ENCODE results near the gene NOB1.

Gene NOB1

DNA sequence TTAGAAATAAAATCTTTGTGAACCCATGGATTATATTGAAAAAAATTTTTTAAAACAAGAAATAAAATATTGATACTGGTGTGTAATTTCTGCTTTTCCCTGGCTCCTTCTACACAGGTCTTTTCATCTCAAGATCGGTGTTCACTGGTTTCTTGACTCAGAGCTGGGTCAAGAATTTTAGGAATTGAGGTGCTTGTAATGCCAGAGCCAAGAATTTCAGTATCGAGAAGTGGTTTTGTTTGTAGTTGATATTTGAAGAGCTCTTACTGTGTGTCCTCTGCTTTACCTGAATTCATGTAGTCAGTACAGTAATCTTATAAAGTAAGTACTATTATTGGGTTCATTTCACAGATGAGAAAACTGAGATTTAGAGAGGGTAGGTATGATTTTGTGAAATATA is 14.7 kb upstream of the NOB1 start (continued):
- TF ChIP-seq ESRRG (CRISPR knock-in tag; IDR thresholded peaks at IDR 0.05) (no peak), ZFP30 (CRISPR knock-in tag; IDR thresholded peaks at IDR 0.05) (no peak), CSRNP3 (CRISPR knock-in tag; IDR thresholded peaks at IDR 0.05) (no peak)

DNA sequence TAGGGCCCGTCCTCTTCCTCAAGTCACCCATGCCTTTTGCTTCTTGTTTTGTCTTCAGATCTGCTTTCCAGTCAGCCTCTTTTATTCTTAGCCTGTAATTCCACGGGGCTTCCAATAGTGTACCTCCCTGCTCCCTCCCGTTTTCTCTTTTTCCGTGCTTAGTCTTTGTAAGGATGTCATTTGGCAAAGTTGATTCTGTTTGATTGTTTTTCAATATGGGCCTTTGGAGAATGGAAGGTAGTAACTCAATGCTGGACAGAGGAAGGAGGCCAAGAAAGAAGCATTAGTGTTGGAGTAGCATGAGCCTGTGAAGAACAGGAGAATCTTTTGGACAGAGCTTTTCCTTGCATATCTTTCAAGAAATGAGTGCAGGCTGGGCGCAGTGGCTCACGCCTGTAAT is 13.9 kb upstream of the NOB1 start:
- ATAC-seq: no peak
- TF ChIP-seq TOX (CRISPR knock-in tag; IDR thresholded peaks at IDR 0.05; ENCODE audit: borderline replicate concordance) (no peak), PPARA (CRISPR knock-in tag; IDR thresholded peaks at IDR 0.05; ENCODE audit: borderline replicate concordance) (no peak), GLIS3 (CRISPR knock-in tag; IDR thresholded peaks at IDR 0.05) (no peak), ZC3H10 (CRISPR knock-in tag; IDR thresholded peaks at IDR 0.05) (no peak), ESRRG (CRISPR knock-in tag; IDR thresholded peaks at IDR 0.05) (no peak), ISL1 (CRISPR knock-in tag; IDR thresholded peaks at IDR 0.05) (no peak), ZNF70 (CRISPR knock-in tag; IDR thresholded peaks at IDR 0.05) (no peak), TCF4 (CRISPR knock-in tag; IDR thresholded peaks at IDR 0.05; ENCODE audit: borderline replicate concordance) (no peak)

DNA sequence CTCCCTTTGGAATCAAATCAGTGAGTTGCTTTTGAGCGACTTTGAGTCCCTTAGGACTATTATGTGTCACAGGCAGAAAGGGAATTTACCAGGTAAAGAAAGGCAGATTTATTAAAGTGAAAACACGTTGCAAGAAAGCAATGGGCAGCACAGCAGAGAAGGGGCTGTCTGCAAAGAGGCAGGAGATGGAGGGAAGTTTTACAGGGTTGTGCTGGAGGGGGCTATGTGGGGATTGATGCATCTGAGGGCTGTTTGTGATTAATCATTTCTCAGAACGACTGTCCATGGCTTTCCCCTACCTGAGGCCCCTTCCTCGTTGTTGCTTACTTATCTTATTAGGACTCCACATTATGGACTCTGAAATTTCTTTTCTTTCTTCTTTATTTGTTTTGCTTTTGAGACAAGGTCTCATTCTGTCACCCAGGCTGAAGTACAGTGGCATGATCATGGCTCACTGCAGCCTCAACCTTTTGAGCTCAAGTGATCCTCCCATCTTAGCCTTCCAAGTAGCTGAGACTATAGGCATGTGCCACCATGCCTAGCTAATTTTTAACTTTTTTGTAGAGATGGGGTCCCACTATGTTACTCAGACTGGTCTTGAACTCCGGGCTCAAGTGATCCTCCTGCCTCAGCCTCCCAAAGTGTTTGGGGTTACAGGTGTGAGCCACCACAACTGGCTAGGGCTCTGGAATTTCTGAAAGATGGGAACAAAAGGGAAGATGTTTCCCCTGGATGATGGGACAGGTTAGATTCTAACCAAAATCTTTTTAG is 12.9 kb upstream of the NOB1 start:
- TF ChIP-seq ZNF565 (CRISPR knock-in tag; conservative IDR thresholded peaks at IDR 0.05; ENCODE audit: low read depth): no peak
- no peak for TF ChIP-seq OSR1 (CRISPR knock-in tag; IDR thresholded peaks at IDR 0.05)
- no peak for TF ChIP-seq ZFP30 (CRISPR knock-in tag; IDR thresholded peaks at IDR 0.05)
- no peak for TF ChIP-seq ZNF70 (CRISPR knock-in tag; IDR thresholded peaks at IDR 0.05)
- no peak for TF ChIP-seq POU6F1 (CRISPR knock-in tag; IDR thresholded peaks at IDR 0.05; ENCODE audit: borderline replicate concordance, low read depth)
- TF ChIP-seq RARB (CRISPR knock-in tag; IDR thresholded peaks at IDR 0.05): no peak
- TF ChIP-seq CSDC2 (CRISPR knock-in tag; IDR thresholded peaks at IDR 0.05): no peak
- no peak for TF ChIP-seq ESRRG (CRISPR knock-in tag; IDR thresholded peaks at IDR 0.05)
- no peak for TF ChIP-seq ZFP3 (CRISPR knock-in tag; IDR thresholded peaks at IDR 0.05)
- no peak for TF ChIP-seq PPARA (CRISPR knock-in tag; IDR thresholded peaks at IDR 0.05; ENCODE audit: borderline replicate concordance)
- TF ChIP-seq, protein P1, sequence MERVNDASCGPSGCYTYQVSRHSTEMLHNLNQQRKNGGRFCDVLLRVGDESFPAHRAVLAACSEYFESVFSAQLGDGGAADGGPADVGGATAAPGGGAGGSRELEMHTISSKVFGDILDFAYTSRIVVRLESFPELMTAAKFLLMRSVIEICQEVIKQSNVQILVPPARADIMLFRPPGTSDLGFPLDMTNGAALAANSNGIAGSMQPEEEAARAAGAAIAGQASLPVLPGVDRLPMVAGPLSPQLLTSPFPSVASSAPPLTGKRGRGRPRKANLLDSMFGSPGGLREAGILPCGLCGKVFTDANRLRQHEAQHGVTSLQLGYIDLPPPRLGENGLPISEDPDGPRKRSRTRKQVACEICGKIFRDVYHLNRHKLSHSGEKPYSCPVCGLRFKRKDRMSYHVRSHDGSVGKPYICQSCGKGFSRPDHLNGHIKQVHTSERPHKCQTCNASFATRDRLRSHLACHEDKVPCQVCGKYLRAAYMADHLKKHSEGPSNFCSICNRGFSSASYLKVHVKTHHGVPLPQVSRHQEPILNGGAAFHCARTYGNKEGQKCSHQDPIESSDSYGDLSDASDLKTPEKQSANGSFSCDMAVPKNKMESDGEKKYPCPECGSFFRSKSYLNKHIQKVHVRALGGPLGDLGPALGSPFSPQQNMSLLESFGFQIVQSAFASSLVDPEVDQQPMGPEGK (CRISPR knock-in tag; IDR thresholded peaks at IDR 0.05; ENCODE audit: borderline replicate concordance): no peak
- no peak for TF ChIP-seq TCF4 (CRISPR knock-in tag; IDR thresholded peaks at IDR 0.05; ENCODE audit: borderline replicate concordance)
- no peak for TF ChIP-seq GLIS3 (CRISPR knock-in tag; IDR thresholded peaks at IDR 0.05)
- no peak for TF ChIP-seq ARNTL (CRISPR knock-in tag; IDR thresholded peaks at IDR 0.05; ENCODE audit: borderline replicate concordance, low read depth)
- TF ChIP-seq ZC3H10 (CRISPR knock-in tag; IDR thresholded peaks at IDR 0.05): no peak
- TF ChIP-seq ZNF8 (CRISPR knock-in tag; IDR thresholded peaks at IDR 0.05): no peak
- TF ChIP-seq CSRNP3 (CRISPR knock-in tag; IDR thresholded peaks at IDR 0.05): no peak
- TF ChIP-seq TOX (CRISPR knock-in tag; IDR thresholded peaks at IDR 0.05; ENCODE audit: borderline replicate concordance): no peak
- no peak for TF ChIP-seq SNAI2 (CRISPR knock-in tag; IDR thresholded peaks at IDR 0.05)
- no peak for ATAC-seq

GRCh38 chr16:69763599-69763942 is 8.8 kb upstream of the NOB1 start:
- no peak for ATAC-seq
- TF ChIP-seq POU6F1 (CRISPR knock-in tag; IDR thresholded peaks at IDR 0.05; ENCODE audit: borderline replicate concordance, low read depth): no peak
- no peak for TF ChIP-seq CSRNP3 (CRISPR knock-in tag; IDR thresholded peaks at IDR 0.05)
- TF ChIP-seq TCF4 (CRISPR knock-in tag; IDR thresholded peaks at IDR 0.05; ENCODE audit: borderline replicate concordance): no peak
- no peak for TF ChIP-seq OSR1 (CRISPR knock-in tag; IDR thresholded peaks at IDR 0.05)
- no peak for TF ChIP-seq BACH2 (CRISPR knock-in tag; IDR thresholded peaks at IDR 0.05; ENCODE audit: borderline replicate concordance)
- no peak for TF ChIP-seq ESRRG (CRISPR knock-in tag; IDR thresholded peaks at IDR 0.05)
- TF ChIP-seq, protein P1 (CRISPR knock-in tag; IDR thresholded peaks at IDR 0.05; ENCODE audit: borderline replicate concordance): no peak
- no peak for TF ChIP-seq ZNF8 (CRISPR knock-in tag; IDR thresholded peaks at IDR 0.05)
- no peak for TF ChIP-seq ZNF70 (CRISPR knock-in tag; IDR thresholded peaks at IDR 0.05)
- TF ChIP-seq PPARA (CRISPR knock-in tag; IDR thresholded peaks at IDR 0.05; ENCODE audit: borderline replicate concordance): no peak

All from SK-N-SH treated with all-trans-retinoic acid at 6 μM for 48 hours (cell line).